Retina (tissue), 1 donor: ENCODE measurements around the gene INPP5J.
"Not testable (repeated sequence)": the region's sequence is repeated elsewhere in the genome, so short reads cannot be mapped to it uniquely, and the experiment has no call there.

Experiments used
- DNase-seq: peaks from one replicate; pipeline ENCODE4 v3.0.0-alpha.2; 2016

Gene INPP5J

DNA sequence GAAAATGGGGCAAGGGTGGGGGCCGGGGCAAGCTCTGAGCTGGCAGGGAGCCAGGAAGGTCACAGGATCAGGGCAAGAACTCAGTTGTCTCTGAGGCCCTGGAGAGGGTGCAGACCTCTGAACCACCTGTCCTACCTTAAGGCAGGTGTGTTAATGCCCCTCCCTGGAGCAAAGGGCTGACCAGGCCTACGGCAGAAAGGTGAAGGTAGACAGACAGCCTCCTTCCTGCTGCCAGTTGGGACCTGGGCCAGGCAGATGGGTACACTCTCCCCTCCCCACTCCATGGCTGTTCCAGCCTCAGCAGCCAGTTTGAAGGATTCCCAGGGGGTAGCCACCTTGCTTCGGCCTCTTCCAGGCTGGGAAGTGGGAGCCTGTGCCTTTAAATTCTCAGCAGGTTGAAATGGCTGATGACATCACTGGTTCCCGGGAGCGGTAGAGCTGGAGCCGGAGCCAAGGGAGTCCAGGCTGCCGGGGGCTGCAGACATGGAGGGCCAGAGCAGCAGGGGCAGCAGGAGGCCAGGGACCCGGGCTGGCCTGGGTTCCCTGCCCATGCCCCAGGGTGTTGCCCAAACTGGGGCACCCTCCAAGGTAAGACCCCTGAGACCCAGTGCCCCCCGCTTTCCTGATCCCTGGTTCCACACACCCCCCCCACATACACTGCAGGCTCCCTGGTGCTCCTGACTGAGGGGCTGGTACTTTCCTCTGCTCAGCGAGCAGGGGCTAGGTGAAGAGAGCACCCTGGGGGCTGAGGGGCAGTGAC is at the start of gene INPP5J:
INPP5J (plus strand) TSS at position 435 of the 760 bp plus-strand sequence; CDS start at position 484, 49 bp downstream.
- peak; percentile 80 for DNase-seq

GRCh38 chr22:31073125-31073524 is 49.6 kb upstream of the INPP5J start:
- not testable (repeated sequence) for DNase-seq

DNA sequence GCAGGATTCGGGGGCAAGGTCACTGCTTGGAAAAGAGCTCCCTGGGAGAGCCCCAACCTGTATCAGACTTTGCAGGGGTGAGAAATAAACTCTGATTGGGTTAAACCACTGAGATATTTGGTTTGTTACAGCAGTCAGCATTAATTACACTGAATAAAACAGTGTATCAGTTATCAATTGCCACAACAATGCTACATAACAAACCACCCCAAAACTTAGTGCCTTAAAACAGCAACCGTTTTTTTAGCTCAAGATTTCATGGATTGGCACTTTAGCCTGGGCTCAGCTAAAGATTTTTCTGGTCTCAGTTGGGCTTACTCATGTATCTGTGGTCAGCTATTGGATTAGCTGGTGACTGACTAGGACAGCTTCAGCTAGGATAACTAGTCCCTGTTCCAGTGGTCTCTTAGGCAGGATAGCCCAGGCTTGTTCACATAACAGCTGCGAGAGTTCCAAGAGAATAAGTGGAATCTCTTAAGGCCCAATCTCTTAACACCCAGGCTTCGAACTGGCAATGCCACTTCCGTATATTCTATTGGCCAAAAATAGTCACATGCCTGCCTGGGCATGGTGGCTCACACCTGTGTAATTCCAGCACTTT is 49.1 kb upstream of the INPP5J start:
- not testable (repeated sequence) for DNase-seq

- no peak for DNase-seq
Observed at GRCh38 chr22:31075961-31076360, 46.8 kb upstream of the INPP5J start.

- no peak for DNase-seq
Observed at GRCh38 chr22:31077681-31078080, 45.1 kb upstream of the INPP5J start.

DNA sequence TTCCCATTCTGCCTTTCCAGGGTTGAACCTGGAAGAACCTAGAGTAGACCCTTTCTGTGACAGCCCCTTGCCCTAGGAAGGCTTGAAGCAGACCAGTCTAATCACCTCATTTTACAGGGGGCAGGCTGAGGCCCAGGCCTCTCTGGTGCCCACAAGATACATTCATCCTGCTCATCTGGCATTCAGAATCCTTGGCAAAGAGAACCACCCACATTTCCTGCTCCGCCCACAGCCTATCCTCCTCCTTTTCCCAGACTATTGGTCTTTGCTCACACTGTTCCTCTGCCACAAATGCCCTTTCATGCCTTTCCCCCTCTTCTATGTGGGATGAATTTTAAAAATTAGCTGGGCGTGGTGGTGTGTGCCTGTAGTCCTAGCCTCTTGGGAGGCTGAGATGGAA is 44.4 kb upstream of the INPP5J start:
- DNase-seq = not testable (repeated sequence)

- no peak for DNase-seq
Observed at GRCh38 chr22:31079095-31079642, 43.6 kb upstream of the INPP5J start.

- DNase-seq = no peak
Observed at GRCh38 chr22:31080164-31080847, 42.5 kb upstream of the INPP5J start.

- DNase-seq = peak; percentile 97
Observed at GRCh38 chr22:31080848-31081649, 41.7 kb upstream of the INPP5J start, which contains the start of gene SMTN. TSS of gene SMTN (plus strand) at chr22:31081318. CDS start at chr22:31083259, 1,941 bp downstream.

DNA sequence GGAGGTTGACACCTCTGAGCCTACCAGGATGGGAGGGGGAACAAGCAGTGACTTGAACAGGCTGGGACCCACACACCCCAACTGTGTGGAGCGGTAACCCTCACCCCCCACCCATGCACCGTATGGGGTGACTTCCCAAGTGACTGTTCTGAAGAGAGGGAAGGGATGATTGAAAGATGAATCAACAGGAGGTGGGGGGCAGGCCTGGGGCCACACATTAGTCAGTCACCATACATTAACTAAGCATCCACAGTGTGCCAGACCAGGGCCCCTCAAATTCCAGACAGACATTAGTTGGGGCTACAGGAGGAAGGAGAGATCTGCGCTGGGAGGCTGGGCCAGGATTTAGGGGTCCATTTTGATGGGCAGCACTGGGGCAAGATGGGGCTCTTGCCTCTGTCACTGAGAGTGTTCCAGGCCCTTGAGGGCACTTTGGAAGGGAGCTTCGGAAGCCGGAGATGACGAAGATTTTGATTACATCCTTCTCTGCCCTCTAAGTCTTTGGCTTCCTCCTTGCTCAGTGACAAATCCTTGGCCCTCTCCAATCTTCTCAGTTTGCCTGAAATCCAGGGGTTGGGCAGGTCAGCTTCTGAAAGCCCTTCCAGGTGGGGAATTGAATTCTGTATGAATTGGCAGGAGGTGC is 40.7 kb upstream of the INPP5J start:
- DNase-seq = no peak

DNA sequence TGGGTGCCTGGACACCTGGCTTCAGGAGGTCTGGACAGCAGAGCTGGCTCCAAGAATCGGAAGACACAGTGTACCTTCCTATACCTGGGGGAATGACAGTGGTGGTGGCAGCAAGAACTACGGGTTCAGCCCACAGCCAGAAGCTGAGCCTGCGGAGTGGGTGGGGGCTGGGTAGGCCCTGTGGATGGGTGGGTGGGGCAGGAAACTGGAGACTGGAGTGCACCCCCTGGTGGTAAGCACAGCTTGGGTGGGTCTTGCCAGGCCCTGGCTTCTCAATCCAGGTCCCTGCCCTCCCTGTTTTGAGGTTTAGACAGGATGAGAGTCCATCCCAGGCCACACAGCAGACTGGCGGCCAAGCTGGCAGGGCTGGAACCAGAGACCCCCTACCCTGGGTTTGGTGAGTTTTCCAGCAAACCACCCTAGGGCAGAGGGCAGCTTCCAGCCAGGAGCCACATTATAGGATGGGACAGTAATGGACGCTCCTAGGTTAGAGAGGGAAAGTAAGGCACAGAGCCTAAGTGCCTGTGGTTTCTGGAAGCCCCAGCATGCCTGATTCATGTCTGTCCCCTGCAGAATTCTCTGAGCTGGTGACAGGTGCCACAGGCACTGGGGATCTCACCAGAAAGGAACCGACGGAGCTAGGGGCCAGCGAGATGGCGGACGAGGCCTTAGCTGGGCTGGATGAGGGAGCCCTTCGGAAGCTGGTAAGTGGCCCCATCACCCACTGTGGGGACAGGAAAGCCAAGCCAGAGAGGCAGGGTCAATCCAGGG is 40.0 kb upstream of the INPP5J start:
- no peak for DNase-seq

- no peak for DNase-seq
Observed at GRCh38 chr22:31083377-31083768, 39.4 kb upstream of the INPP5J start.

GRCh38 chr22:31083923-31084810 is 38.6 kb upstream of the INPP5J start:
- DNase-seq = no peak

- DNase-seq = peak; percentile 91
Observed at GRCh38 chr22:31084811-31085492, 37.8 kb upstream of the INPP5J start.

DNA sequence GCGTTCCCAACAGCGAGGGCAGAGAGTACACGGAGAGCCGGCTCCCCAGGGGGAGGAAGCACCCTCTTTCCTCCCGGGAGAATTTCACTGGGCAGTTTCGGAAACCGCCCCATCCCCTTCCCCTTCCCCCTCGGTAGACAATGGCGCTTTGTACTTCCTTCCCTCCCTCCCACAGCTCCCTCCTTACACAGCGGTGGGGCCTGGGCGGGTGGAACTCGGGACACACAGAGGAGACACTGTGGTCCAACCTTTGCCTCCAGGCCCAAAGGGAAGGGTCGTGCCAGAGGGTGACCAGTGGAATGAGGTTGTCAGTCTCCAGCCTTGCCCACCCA is 37.3 kb upstream of the INPP5J start:
- no peak for DNase-seq

DNA sequence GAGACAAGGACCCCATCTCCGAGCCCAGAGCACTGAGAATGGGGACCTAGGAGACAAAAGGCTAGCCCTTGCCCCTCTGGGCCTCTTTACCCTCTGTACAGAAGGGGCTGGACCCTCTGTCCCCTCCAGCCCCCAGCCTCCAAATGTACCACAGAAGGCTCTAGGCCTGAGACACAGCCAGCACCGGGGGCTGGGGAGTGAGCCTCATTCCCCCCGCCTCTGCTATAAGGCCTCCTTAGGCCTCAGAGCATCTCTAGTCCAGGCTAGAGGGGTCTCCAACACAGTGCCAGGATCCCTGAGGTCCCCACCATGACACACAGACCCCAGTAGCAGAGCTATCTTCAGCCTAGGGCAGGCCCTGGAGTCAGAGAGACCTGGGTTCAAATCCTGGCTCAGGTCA is 36.8 kb upstream of the INPP5J start:
- DNase-seq = no peak

DNA sequence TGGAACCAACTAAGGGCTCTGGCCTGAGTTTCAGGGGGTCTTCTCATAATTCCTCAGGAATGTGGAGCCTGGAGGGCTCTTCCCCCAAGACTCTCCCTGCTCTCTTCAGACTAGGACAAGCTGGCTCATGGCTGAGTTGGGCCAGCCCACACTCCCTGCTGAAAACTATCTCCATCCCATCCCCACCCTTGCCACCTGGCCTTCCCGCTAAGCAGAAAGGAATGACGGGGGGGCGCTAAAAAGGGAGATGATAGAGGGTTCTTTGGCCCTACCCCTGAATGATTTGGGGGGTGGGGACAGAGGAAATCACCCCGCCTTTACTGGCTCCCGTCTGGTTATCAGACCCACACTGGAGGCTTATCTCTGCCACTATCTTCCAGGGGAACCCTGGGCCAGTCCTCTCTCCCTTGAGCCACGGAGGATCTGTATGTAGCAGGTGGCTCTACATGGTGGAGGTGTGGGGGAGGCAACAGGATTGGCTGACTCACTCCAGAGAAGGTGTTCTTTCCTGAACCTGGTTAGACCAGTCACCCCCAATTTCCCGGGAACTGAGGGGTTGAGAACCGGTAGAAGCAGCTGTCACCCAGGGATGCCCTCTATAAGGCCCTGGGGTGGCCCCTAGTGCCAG is 35.9 kb upstream of the INPP5J start:
- DNase-seq = no peak

GRCh38 chr22:31087744-31088215 is 35.0 kb upstream of the INPP5J start:
- no peak for DNase-seq
